Hepatocyte (in vitro differentiated cells): Measurements from ENCODE around the gene TTC31. TPM values are rescaled to one million over a fixed set of nuclear protein-coding genes. Genes with fewer than 3 reads are reported as not detected.
A peak's percentile ranks its signal among the peaks of the same experiment; 100 is the strongest.

Experiments
- DNase-seq: peaks from one replicate; pipeline ENCODE4 v3.0.0-alpha.2; 2016; ENCODE audit warnings: low spot score
- H2AFZ ChIP-seq: fragments of 200-600 bp; sonication (generic); 2 replicates; pipeline ENCODE4 v1.6.0; 2016; ENCODE audit warnings: antibody characterized with exemption, mild to moderate bottlenecking
- H3K27ac ChIP-seq: fragments of 200-600 bp; sonication (generic); 2 replicates; pipeline ENCODE4 v1.5.1; 2016; ENCODE audit warnings: mild to moderate bottlenecking
- H3K27me3 ChIP-seq: fragments of 200-600 bp; sonication (generic); 2 replicates; pipeline ENCODE4 v1.6.1; 2016
- H3K36me3 ChIP-seq: fragments of 200-600 bp; sonication (generic); replicated peaks from 2 replicates; pipeline ENCODE4 v1.5.1; 2016; ENCODE audit warnings: low read depth; ENCODE audit not compliant: insufficient read depth
- H3K4me1 ChIP-seq: fragments of 200-600 bp; sonication (generic); 2 replicates; pipeline ENCODE4 v1.5.1; 2016; ENCODE audit warnings: mild to moderate bottlenecking, moderate library complexity; ENCODE audit not compliant: insufficient read depth
- H3K4me2 ChIP-seq: fragments of 200-600 bp; sonication (generic); 2 replicates; pipeline ENCODE4 v1.6.0; 2016
- H3K4me3 ChIP-seq: fragments of 200-600 bp; sonication (generic); 2 replicates; pipeline ENCODE4 v1.5.1; 2016; ENCODE audit warnings: mild to moderate bottlenecking
- H3K79me2 ChIP-seq: fragments of 200-600 bp; sonication (generic); 2 replicates; pipeline ENCODE4 v1.6.0; 2017; ENCODE audit warnings: mild to moderate bottlenecking
- H3K9me2 ChIP-seq: fragments of 200-600 bp; sonication (generic); replicated peaks from 2 replicates; pipeline ENCODE4 v1.6.0; 2017; ENCODE audit warnings: mild to moderate bottlenecking; ENCODE audit not compliant: insufficient read depth
- H3K9me3 ChIP-seq: fragments of 200-600 bp; sonication (generic); 2 replicates; pipeline ENCODE4 v1.5.1; 2016; ENCODE audit warnings: low read depth, mild to moderate bottlenecking
- H4K20me1 ChIP-seq: fragments of 200-600 bp; sonication (generic); 2 replicates; pipeline ENCODE4 v1.6.0; 2016; ENCODE audit warnings: mild to moderate bottlenecking; ENCODE audit not compliant: insufficient read depth, poor library complexity, severe bottlenecking
- CTCF ChIP-seq: fragments of 200-600 bp; sonication (generic); IDR thresholded peaks from 2 replicates; pipeline ENCODE4 v1.5.1; 2016; ENCODE audit warnings: antibody characterized with exemption, mild to moderate bottlenecking; ENCODE audit not compliant: poor library complexity
- EZH2 ChIP-seq: fragments of 200-600 bp; sonication (generic); IDR thresholded peaks from 2 replicates; pipeline ENCODE4 v1.6.1; 2016; ENCODE audit warnings: antibody characterized with exemption, mild to moderate bottlenecking, borderline replicate concordance
- EZH2phosphoT487 ChIP-seq: fragments of 200-600 bp; sonication (generic); IDR thresholded peaks from one replicate; pipeline ENCODE4 v1.6.1; 2018; ENCODE audit warnings: antibody characterized with exemption, mild to moderate bottlenecking, low read depth, moderate library complexity; ENCODE audit not compliant: unreplicated experiment, severe bottlenecking
- WGBS: methylation state at CpG from one replicate; pipeline ENCODE4 v1.1.6; 2016; ENCODE audit warnings: low lambda C conversion rate; ENCODE audit errors: missing lambda C conversion rate; 5-methylcytosine and 5-hydroxymethylcytosine counted together
- polyA plus RNA-seq: library from polyadenylated mRNA; unstranded; fragments of >200 nt; fragmentation: Nextera tagmentation; extraction: Ambion mirVana; gene quantifications from 2 replicates; pipeline ENCODE4 v1.2.1, GENCODE V29; 2016
- total RNA-seq: library from RNA; depleted of rRNA; stranded (reverse); fragments of >200 nt; gene quantifications from 2 replicates; pipeline ENCODE4 v1.2.3, GENCODE V29; 2014

Gene TTC31
- total and polyA plus RNA-seq, 2 experiments from 2014 or later, result 21.3 to 25.1 TPM

GRCh38 chr2:74510272-74510671 lies 27.4 kb downstream of the TTC31 start:
- H2AFZ ChIP-seq, result no peak overlapping the region
- peaks cover 18% of the 10 kb centered on the region for H3K4me1 ChIP-seq
- no peaks in the 10 kb centered on the region for H4K20me1 ChIP-seq
- no peak overlapping the region for H3K4me3 ChIP-seq
- 91% methylated on average over 4 of the region's 4 CpGs for WGBS
- no peaks in the 10 kb centered on the region for H3K9me3 ChIP-seq
- DNase-seq, result no peak
- TF ChIP-seq CTCF (no peak), EZH2 (no peak), EZH2phosphoT487 (no peak)
- no peaks in the 10 kb centered on the region for H3K36me3 ChIP-seq
- peaks cover 18% of the 10 kb centered on the region for H3K79me2 ChIP-seq
- H3K4me2 ChIP-seq, result no peak overlapping the region
- H3K27me3 ChIP-seq, result peaks cover 56% of the 10 kb centered on the region
- H3K27ac ChIP-seq, result no peak overlapping the region
- no peaks in the 10 kb centered on the region for H3K9me2 ChIP-seq

GRCh38 chr2:74511104-74511989 lies 28.5 kb downstream of the TTC31 start:
- Histone ChIP-seq H3K79me2 (peaks cover 7% of the 10 kb centered on the region), H3K4me3 (no peak overlapping the region), H3K36me3 (no peaks in the 10 kb centered on the region), H3K27me3 (peaks cover 67% of the 10 kb centered on the region), H3K4me1 (peaks cover 13% of the 10 kb centered on the region), H3K9me2 (no peaks in the 10 kb centered on the region), H3K27ac (no peak overlapping the region), H3K4me2 (no peak overlapping the region), H3K9me3 (no peaks in the 10 kb centered on the region), H4K20me1 (no peaks in the 10 kb centered on the region), H2AFZ (no peak overlapping the region)
- DNase-seq, result no peak
- 57% methylated on average over 11 of the region's 11 CpGs for WGBS
- TF ChIP-seq EZH2phosphoT487, result no peak
- no peak for TF ChIP-seq CTCF
- no peak for TF ChIP-seq EZH2

GRCh38 chr2:74512744-74513604 lies 30.1 kb downstream of the TTC31 start:
- no peaks in the 10 kb centered on the region for H3K9me2 ChIP-seq
- peaks cover 10% of the 10 kb centered on the region for H3K4me1 ChIP-seq
- no peaks in the 10 kb centered on the region for H3K79me2 ChIP-seq
- no peak overlapping the region for H3K27ac ChIP-seq
- TF ChIP-seq EZH2 (peak; percentile 15), CTCF (no peak), EZH2phosphoT487 (no peak)
- H3K27me3 ChIP-seq, result peaks cover 84% of the 10 kb centered on the region
- H3K36me3 ChIP-seq, result no peaks in the 10 kb centered on the region
- H3K4me2 ChIP-seq, result no peak overlapping the region
- H2AFZ ChIP-seq, result no peak overlapping the region
- H3K4me3 ChIP-seq, result no peak overlapping the region
- DNase-seq, result no peak
- no peaks in the 10 kb centered on the region for H3K9me3 ChIP-seq
- H4K20me1 ChIP-seq, result no peaks in the 10 kb centered on the region
- 3% methylated on average over 11 of the region's 36 CpGs for WGBS
